K562 (cell line): Measurements from ENCODE around the gene TSPAN12. TPM values are rescaled to one million over a fixed set of nuclear protein-coding genes. Genes with fewer than 3 reads are reported as not detected.

Experiments
- ATAC-seq: fragments of 200-7000 bp; cut with Tn5 transposase; 3 replicates; pipeline ENCODE4 v1.9.1; 2020; ENCODE audit warnings: moderate library complexity
- BruUV-seq: library from RNA; stranded (reverse); fragments of 400-500 nt; replicated peaks from 2 replicates; lab custom pipeline; 2021; lab: Mats Ljungman, UMichigan
- CTCF ChIA-PET: fragments of 300-600 bp; formaldehyde crosslinking; extraction: SDS; loops from one replicate; lab custom pipeline; 2021; ENCODE audit warnings: low intra/inter-chr PET ratio; lab: Yijun Ruan, JAX
- POLR2A ChIA-PET: fragments of 300-600, 350-650 bp; sonication (Branson Sonifier 250); formaldehyde crosslinking; extraction: SDS; loops from one replicate; lab custom pipeline; 2021; ENCODE audit warnings: antibody characterized with exemption, inconsistent platforms; lab: Yijun Ruan, JAX
- DNase-seq, 4 experiments: peaks; one replicate each; pipeline versions ENCODE4 v3.0.0 to v3.0.0-alpha.2; 2011 to 2018; ENCODE audit warnings: low spot score in 3 of 4, mixed read lengths in 3 of 4; ENCODE audit errors: extremely low read depth in 1 of 4
- FAIRE-seq: peaks from 2 replicates; lab custom pipeline; 2011; peaks lifted over from hg19 to GRCh38; lab: Jason Lieb, UNC
- H2AFZ ChIP-seq: 2 replicates; pipeline ENCODE4 v1.6.0; 2011; ENCODE audit warnings: low read depth, low read length, control low read depth, inconsistent platforms
- H3K27ac ChIP-seq: fragments of 200-600 bp; 3 replicates; pipeline ENCODE4 v1.8.0; 2011; ENCODE audit warnings: low read depth, mild to moderate bottlenecking, control low read depth, inconsistent platforms, low read length, moderate library complexity, mixed read lengths; ENCODE audit errors: extremely low read depth
- H3K27me3 ChIP-seq, 2 experiments: fragments of 300-600 bp in 1 of 2; 2 replicates in 1 of 2; 3 replicates in 1 of 2; pipeline versions ENCODE4 v1.6.0 to v1.8.0; 2011; ENCODE audit warnings: inconsistent platforms in 2 of 2, low read length in 2 of 2, mild to moderate bottlenecking in 1 of 2, mixed read lengths in 1 of 2, moderate library complexity in 1 of 2; ENCODE audit not compliant: control insufficient read depth in 2 of 2, insufficient read depth in 2 of 2
- H3K36me3 ChIP-seq: fragments of 300-600 bp; 3 replicates; pipeline ENCODE4 v1.8.0; 2011; ENCODE audit warnings: mild to moderate bottlenecking, low read length, inconsistent platforms; ENCODE audit not compliant: control insufficient read depth, insufficient read depth
- H3K4me1 ChIP-seq, 2 experiments: fragments of 200-600 bp in 1 of 2; replicated peaks in 1 of 2; 2 replicates in 1 of 2; 3 replicates in 1 of 2; pipeline versions ENCODE4 v1.5.1 to v1.8.0; 2011; ENCODE audit warnings: inconsistent platforms in 2 of 2, low read length in 2 of 2, mild to moderate bottlenecking in 1 of 2, mixed read lengths in 1 of 2, moderate library complexity in 1 of 2; ENCODE audit not compliant: control insufficient read depth in 2 of 2, insufficient read depth in 2 of 2
- H3K4me2 ChIP-seq: 2 replicates; pipeline ENCODE4 v1.6.1; 2011; ENCODE audit warnings: low read length, control low read depth, inconsistent platforms, mixed read lengths; ENCODE audit not compliant: insufficient read depth
- H3K4me3 ChIP-seq: fragments of 200-600 bp; sonication (generic), shearing (Covaris generic); 2 replicates; pipeline ENCODE4 v1.5.1; 2016; ENCODE audit warnings: control low read depth, inconsistent platforms
- H3K79me2 ChIP-seq: fragments of 200-600 bp; 3 replicates; pipeline ENCODE4 v1.8.0; 2011; ENCODE audit warnings: low read length, inconsistent platforms; ENCODE audit not compliant: control insufficient read depth, insufficient read depth
- H3K9ac ChIP-seq, 2 experiments: 2 replicates each; pipeline versions ENCODE4 v1.6.0 to v1.6.1; 2011; ENCODE audit warnings: low read depth in 2 of 2, low read length in 2 of 2, control low read depth in 1 of 2, inconsistent platforms in 1 of 2, mild to moderate bottlenecking in 1 of 2, mixed read lengths in 1 of 2; ENCODE audit not compliant: insufficient read depth in 1 of 2
- H3K9me1 ChIP-seq: one replicate; pipeline ENCODE4 v1.6.0; 2011; ENCODE audit warnings: inconsistent platforms, mild to moderate bottlenecking, low read length, moderate library complexity; ENCODE audit not compliant: control insufficient read depth, insufficient read depth
- H3K9me3 ChIP-seq: replicated peaks from 2 replicates; pipeline ENCODE4 v1.5.1; 2011; ENCODE audit warnings: low read depth, low read length, inconsistent platforms; ENCODE audit not compliant: control insufficient read depth, insufficient read depth
- H4K20me1 ChIP-seq: replicated peaks from 2 replicates; pipeline ENCODE4 v1.6.1; 2011; ENCODE audit warnings: low read length, inconsistent platforms, mixed read lengths; ENCODE audit not compliant: control insufficient read depth, insufficient read depth
- CBX2 ChIP-seq: fragments of 200-600 bp; sonication (generic); IDR thresholded peaks from one replicate; pipeline ENCODE4 v1.6.1; 2012; ENCODE audit warnings: mild to moderate bottlenecking, low read length, inconsistent platforms; ENCODE audit not compliant: insufficient read depth, poor library complexity, severe bottlenecking
- NR1H2 ChIP-seq: sonication (generic); formaldehyde crosslinking; IDR thresholded peaks from 2 replicates; pipeline ENCODE4 v1.4.0; 2020; ENCODE audit warnings: mild to moderate bottlenecking, missing genetic modification reagents
- ZNF143 ChIP-seq: sonication (generic); formaldehyde crosslinking; IDR thresholded peaks from 2 replicates; pipeline ENCODE4 v1.9.0; 2022; ENCODE audit warnings: mild to moderate bottlenecking, missing genetic modification reagents
- ZNF146 ChIP-seq: IDR thresholded peaks from one replicate; pipeline ENCODE4 v1.6.1; 2018; ENCODE audit warnings: missing compliant biosample characterization; ENCODE audit not compliant: unreplicated experiment
- ZNF778 ChIP-seq: fragments of 450-650 bp; formaldehyde crosslinking; IDR thresholded peaks from 2 replicates; pipeline ENCODE4 v1.4.0; 2020; ENCODE audit warnings: mild to moderate bottlenecking, moderate library complexity
- WGBS: fragments of 100-300 bp; shearing (Covaris generic); methylation state at CpG from one replicate; pipeline ENCODE4 v1.1.6; 2016; ENCODE audit warnings: low coverage, mixed read lengths; ENCODE audit not compliant: insufficient coverage; ENCODE audit errors: missing lambda C conversion rate; 5-methylcytosine and 5-hydroxymethylcytosine counted together
- in situ Hi-C: fragments of 300-500 bp; cut with MboI; formaldehyde crosslinking; loops from 4 replicates; pipeline ENCODE4 v1.15.0; 2018; ENCODE audit warnings: inconsistent platforms, mixed read lengths
- intact Hi-C: fragments of 100-400 bp; cut with micrococcal nuclease; formaldehyde crosslinking; loops from 2 replicates; pipeline ENCODE4 v1.14.2; 2022
- polyA plus RNA-seq, 8 experiments: library from polyadenylated mRNA; depleted of rRNA in 4 of 8; stranded (reverse) in 5 of 8; unstranded in 3 of 8; fragments of >200 nt; fragmentation: Nextera tagmentation in 2 of 8; fragmentation: Illumina TruSeq in 1 of 8; extraction: Ambion mirVana in 2 of 8; extraction: Trizol in 1 of 8; gene quantifications; 2 replicates each; pipeline versions ENCODE4 v1.2.1 to v1.2.3, GENCODE V29; 2011 to 2014; ENCODE audit warnings: inconsistent platforms in 1 of 8, missing spikeins in 1 of 8
- total RNA-seq, 7 experiments: library from RNA; depleted of rRNA in 6 of 7; stranded (reverse); fragments of >200 nt in 6 of 7; fragmentation: Illumina TruSeq in 2 of 7; extraction: Trizol in 2 of 7; gene quantifications; 2 replicates each; pipeline versions ENCODE4 v1.2.1 to v1.2.3, GENCODE V29; 2011 to 2021; ENCODE audit warnings: low replicate concordance in 1 of 7
- TF ChIP-seq, protein P1 (sequence below): fragments of 200-600 bp; sonication (generic); IDR thresholded peaks from one replicate; pipeline ENCODE4 v1.6.1; 2012; ENCODE audit warnings: mild to moderate bottlenecking, low read depth, low read length, inconsistent platforms

TSPAN12 gene
- total and polyA plus RNA-seq, 9 of the 15 experiments (the other 6 are each of a cell fraction or from before 2014, with no cell fraction given): 0.13 to 1.7 (median 0.35) TPM; not detected in 1

DNA sequence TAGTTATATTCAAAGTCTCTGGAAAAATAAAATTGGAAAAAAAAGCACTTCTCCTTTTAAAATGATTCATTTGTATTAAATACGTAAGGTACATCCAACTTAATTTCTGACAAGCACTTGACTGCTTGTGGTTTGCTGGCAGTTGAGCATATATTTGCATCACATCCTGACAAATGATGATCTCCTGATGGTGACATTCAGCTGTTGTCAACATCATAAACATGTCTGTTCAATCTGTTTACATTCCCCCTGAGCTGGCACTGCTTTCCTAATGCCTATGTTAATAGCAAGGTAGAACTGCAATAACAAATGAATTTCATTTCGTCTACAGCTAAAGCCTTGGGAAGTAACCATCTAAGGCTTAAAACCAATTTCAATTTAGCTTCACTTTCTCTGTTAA lies 24.4 kb downstream of the TSPAN12 start:
- no peak for FAIRE-seq
- H3K27ac ChIP-seq: no peak overlapping the region
- H3K4me2 ChIP-seq: no peak overlapping the region
- no peak for DNase-seq
- no peak overlapping the region for H3K4me3 ChIP-seq
- CTCF ChIA-PET: no interaction called here
- 4% methylated on average over 2 of the region's 2 CpGs for WGBS
- peaks cover 4 to 5% of the 10 kb centered on the region in 2 experiments; a peak in 3 of 5 replicates for H3K27me3 ChIP-seq
- POLR2A ChIA-PET: interaction anchor here (0.5 to 1.8 kb wide), 3 partner anchors 39 to 250 kb away, joined by 3 to 4 read pairs (median 4); no protein-coding TSS in a partner anchor
- no peaks in the 10 kb centered on the region for H3K79me2 ChIP-seq
- no peaks in the 10 kb centered on the region for H3K9me1 ChIP-seq
- no peaks in the 10 kb centered on the region for H3K9me3 ChIP-seq
- H3K4me1 ChIP-seq: no peaks in the 10 kb centered on the region
- no TSS peak for BruUV-seq
- in situ Hi-C loops: no loop called here
- no peak for TF ChIP-seq ZNF778 (CRISPR knock-in tag)
- TF ChIP-seq, protein P1, sequence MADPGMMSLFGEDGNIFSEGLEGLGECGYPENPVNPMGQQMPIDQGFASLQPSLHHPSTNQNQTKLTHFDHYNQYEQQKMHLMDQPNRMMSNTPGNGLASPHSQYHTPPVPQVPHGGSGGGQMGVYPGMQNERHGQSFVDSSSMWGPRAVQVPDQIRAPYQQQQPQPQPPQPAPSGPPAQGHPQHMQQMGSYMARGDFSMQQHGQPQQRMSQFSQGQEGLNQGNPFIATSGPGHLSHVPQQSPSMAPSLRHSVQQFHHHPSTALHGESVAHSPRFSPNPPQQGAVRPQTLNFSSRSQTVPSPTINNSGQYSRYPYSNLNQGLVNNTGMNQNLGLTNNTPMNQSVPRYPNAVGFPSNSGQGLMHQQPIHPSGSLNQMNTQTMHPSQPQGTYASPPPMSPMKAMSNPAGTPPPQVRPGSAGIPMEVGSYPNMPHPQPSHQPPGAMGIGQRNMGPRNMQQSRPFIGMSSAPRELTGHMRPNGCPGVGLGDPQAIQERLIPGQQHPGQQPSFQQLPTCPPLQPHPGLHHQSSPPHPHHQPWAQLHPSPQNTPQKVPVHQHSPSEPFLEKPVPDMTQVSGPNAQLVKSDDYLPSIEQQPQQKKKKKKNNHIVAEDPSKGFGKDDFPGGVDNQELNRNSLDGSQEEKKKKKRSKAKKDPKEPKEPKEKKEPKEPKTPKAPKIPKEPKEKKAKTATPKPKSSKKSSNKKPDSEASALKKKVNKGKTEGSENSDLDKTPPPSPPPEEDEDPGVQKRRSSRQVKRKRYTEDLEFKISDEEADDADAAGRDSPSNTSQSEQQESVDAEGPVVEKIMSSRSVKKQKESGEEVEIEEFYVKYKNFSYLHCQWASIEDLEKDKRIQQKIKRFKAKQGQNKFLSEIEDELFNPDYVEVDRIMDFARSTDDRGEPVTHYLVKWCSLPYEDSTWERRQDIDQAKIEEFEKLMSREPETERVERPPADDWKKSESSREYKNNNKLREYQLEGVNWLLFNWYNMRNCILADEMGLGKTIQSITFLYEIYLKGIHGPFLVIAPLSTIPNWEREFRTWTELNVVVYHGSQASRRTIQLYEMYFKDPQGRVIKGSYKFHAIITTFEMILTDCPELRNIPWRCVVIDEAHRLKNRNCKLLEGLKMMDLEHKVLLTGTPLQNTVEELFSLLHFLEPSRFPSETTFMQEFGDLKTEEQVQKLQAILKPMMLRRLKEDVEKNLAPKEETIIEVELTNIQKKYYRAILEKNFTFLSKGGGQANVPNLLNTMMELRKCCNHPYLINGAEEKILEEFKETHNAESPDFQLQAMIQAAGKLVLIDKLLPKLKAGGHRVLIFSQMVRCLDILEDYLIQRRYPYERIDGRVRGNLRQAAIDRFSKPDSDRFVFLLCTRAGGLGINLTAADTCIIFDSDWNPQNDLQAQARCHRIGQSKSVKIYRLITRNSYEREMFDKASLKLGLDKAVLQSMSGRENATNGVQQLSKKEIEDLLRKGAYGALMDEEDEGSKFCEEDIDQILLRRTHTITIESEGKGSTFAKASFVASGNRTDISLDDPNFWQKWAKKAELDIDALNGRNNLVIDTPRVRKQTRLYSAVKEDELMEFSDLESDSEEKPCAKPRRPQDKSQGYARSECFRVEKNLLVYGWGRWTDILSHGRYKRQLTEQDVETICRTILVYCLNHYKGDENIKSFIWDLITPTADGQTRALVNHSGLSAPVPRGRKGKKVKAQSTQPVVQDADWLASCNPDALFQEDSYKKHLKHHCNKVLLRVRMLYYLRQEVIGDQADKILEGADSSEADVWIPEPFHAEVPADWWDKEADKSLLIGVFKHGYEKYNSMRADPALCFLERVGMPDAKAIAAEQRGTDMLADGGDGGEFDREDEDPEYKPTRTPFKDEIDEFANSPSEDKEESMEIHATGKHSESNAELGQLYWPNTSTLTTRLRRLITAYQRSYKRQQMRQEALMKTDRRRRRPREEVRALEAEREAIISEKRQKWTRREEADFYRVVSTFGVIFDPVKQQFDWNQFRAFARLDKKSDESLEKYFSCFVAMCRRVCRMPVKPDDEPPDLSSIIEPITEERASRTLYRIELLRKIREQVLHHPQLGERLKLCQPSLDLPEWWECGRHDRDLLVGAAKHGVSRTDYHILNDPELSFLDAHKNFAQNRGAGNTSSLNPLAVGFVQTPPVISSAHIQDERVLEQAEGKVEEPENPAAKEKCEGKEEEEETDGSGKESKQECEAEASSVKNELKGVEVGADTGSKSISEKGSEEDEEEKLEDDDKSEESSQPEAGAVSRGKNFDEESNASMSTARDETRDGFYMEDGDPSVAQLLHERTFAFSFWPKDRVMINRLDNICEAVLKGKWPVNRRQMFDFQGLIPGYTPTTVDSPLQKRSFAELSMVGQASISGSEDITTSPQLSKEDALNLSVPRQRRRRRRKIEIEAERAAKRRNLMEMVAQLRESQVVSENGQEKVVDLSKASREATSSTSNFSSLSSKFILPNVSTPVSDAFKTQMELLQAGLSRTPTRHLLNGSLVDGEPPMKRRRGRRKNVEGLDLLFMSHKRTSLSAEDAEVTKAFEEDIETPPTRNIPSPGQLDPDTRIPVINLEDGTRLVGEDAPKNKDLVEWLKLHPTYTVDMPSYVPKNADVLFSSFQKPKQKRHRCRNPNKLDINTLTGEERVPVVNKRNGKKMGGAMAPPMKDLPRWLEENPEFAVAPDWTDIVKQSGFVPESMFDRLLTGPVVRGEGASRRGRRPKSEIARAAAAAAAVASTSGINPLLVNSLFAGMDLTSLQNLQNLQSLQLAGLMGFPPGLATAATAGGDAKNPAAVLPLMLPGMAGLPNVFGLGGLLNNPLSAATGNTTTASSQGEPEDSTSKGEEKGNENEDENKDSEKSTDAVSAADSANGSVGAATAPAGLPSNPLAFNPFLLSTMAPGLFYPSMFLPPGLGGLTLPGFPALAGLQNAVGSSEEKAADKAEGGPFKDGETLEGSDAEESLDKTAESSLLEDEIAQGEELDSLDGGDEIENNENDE: no peak
- TF ChIP-seq NR1H2 (CRISPR knock-in tag): no peak
- no peak for TF ChIP-seq ZNF146
- TF ChIP-seq ZNF143: no peak
- no peak for TF ChIP-seq CBX2
- TF ChIP-seq, all 486 proteins: peak for 0
- Histone ChIP-seq H4K20me1 (no peaks in the 10 kb centered on the region), H2AFZ (no peak overlapping the region), H3K36me3 (no peaks in the 10 kb centered on the region), H3K9ac (no peak overlapping the region)
- intact Hi-C loops: no loop called here
- ATAC-seq: no peak
